ENCODE data around the gene ST8SIA5. TPM values are rescaled to one million over a fixed set of nuclear protein-coding genes. Genes with fewer than 3 reads are reported as not detected.

The ST8SIA5 gene
- polyA plus RNA-seq, 1 of the 3 experiments (the other 2 are of a cell fraction): 0.08 TPM

- no peak overlapping the region for H3K9ac ChIP-seq
- H4K20me1 ChIP-seq (ENCODE audit: insufficient read depth): no peaks in the 10 kb centered on the region
- ChIA-PET CTCF (no interaction called here), POLR2A (no interaction called here)
- no peak for DNase-seq
- 33% methylated on average over 1 of the region's 1 CpG for WGBS (ENCODE audit: low lambda C conversion rate)
- H3K27me3 ChIP-seq (ENCODE audit: insufficient read depth): no peaks in the 10 kb centered on the region
- H3K4me1 ChIP-seq (ENCODE audit: control insufficient read depth in 1 of 2, insufficient read depth in 2 of 2, low read depth in 1 of 2, low read length in 1 of 2): no peaks in the 10 kb centered on the region
- H3K79me2 ChIP-seq (ENCODE audit: insufficient read depth): no peaks in the 10 kb centered on the region
- no peak overlapping the region for H3K27ac ChIP-seq (ENCODE audit: low read depth in 2 of 2, low read length in 1 of 2)
- H3F3A ChIP-seq (replicated peaks; ENCODE audit: insufficient read depth): no peaks in the 10 kb centered on the region
- H3K9me3 ChIP-seq: no peaks in the 10 kb centered on the region
- no peak overlapping the region for H3K4me3 ChIP-seq (ENCODE audit: low read depth in 2 of 2, low read length in 1 of 2)
- H3K36me3 ChIP-seq (replicated peaks in 1 of 2; ENCODE audit: control insufficient read depth in 1 of 2, insufficient read depth in 2 of 2, low read length in 1 of 2): no peaks in the 10 kb centered on the region
- no peak overlapping the region for H3K4me2 ChIP-seq
- TF ChIP-seq NFIC (IDR thresholded peaks at IDR 0.05; ENCODE audit: borderline replicate concordance): no peak
- no peak for TF ChIP-seq USF2 (IDR thresholded peaks at IDR 0.05; ENCODE audit: borderline replicate concordance, low read depth, low read length)
- TF ChIP-seq, protein P1, sequence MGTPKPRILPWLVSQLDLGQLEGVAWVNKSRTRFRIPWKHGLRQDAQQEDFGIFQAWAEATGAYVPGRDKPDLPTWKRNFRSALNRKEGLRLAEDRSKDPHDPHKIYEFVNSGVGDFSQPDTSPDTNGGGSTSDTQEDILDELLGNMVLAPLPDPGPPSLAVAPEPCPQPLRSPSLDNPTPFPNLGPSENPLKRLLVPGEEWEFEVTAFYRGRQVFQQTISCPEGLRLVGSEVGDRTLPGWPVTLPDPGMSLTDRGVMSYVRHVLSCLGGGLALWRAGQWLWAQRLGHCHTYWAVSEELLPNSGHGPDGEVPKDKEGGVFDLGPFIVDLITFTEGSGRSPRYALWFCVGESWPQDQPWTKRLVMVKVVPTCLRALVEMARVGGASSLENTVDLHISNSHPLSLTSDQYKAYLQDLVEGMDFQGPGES (IDR thresholded peaks at IDR 0.05; ENCODE audit: low read depth, low read length): no peak
- no peak for TF ChIP-seq POLR2AphosphoS5 (IDR thresholded peaks at IDR 0.05; ENCODE audit: low read depth, low read length)
- TF ChIP-seq TCF12 (IDR thresholded peaks at IDR 0.05): no peak
- no peak for TF ChIP-seq TEAD4 (IDR thresholded peaks at IDR 0.05; ENCODE audit: borderline replicate concordance, insufficient read depth)
- TF ChIP-seq ZBTB33 (IDR thresholded peaks at IDR 0.05; ENCODE audit: borderline replicate concordance, low read depth): no peak
- TF ChIP-seq JUND (IDR thresholded peaks at IDR 0.05): no peak
- no peak for TF ChIP-seq EP300 (IDR thresholded peaks at IDR 0.05; ENCODE audit: borderline replicate concordance in 1 of 2, low read depth in 1 of 2, low read length in 1 of 2)
- TF ChIP-seq, protein P2, sequence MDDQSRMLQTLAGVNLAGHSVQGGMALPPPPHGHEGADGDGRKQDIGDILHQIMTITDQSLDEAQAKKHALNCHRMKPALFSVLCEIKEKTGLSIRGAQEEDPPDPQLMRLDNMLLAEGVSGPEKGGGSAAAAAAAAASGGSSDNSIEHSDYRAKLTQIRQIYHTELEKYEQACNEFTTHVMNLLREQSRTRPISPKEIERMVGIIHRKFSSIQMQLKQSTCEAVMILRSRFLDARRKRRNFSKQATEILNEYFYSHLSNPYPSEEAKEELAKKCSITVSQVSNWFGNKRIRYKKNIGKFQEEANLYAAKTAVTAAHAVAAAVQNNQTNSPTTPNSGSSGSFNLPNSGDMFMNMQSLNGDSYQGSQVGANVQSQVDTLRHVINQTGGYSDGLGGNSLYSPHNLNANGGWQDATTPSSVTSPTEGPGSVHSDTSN (IDR thresholded peaks at IDR 0.05): no peak
- no peak for TF ChIP-seq ELF1 (IDR thresholded peaks at IDR 0.05)
- TF ChIP-seq RCOR1 (IDR thresholded peaks at IDR 0.05; ENCODE audit: low read length): no peak
- TF ChIP-seq TAF1 (IDR thresholded peaks at IDR 0.05; ENCODE audit: borderline replicate concordance, low read depth, low read length): no peak
- no peak for TF ChIP-seq NRF1 (IDR thresholded peaks at IDR 0.05; ENCODE audit: low read depth, low read length)
- no peak for TF ChIP-seq RAD21 (IDR thresholded peaks at IDR 0.05; ENCODE audit: low read length)
- TF ChIP-seq, protein P3, sequence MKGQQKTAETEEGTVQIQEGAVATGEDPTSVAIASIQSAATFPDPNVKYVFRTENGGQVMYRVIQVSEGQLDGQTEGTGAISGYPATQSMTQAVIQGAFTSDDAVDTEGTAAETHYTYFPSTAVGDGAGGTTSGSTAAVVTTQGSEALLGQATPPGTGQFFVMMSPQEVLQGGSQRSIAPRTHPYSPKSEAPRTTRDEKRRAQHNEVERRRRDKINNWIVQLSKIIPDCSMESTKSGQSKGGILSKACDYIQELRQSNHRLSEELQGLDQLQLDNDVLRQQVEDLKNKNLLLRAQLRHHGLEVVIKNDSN (IDR thresholded peaks at IDR 0.05; ENCODE audit: borderline replicate concordance, low read depth): no peak
- TF ChIP-seq, protein P4, sequence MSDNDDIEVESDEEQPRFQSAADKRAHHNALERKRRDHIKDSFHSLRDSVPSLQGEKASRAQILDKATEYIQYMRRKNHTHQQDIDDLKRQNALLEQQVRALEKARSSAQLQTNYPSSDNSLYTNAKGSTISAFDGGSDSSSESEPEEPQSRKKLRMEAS (IDR thresholded peaks at IDR 0.05; ENCODE audit: low read depth): no peak
- no peak for TF ChIP-seq RFX5 (IDR thresholded peaks at IDR 0.05; ENCODE audit: low read length)
- no peak for TF ChIP-seq FOSL2 (IDR thresholded peaks at IDR 0.05; ENCODE audit: borderline replicate concordance, low read depth)
- no peak for TF ChIP-seq FOXJ3 (CRISPR knock-in tag; IDR thresholded peaks at IDR 0.05)
- no peaks in the 10 kb centered on the region for H3K9me2 ChIP-seq
- no peak overlapping the region for H2AFZ ChIP-seq (ENCODE audit: low read depth)
Observed at GRCh38 chr18:46727177-46727576, 29.7 kb downstream of the ST8SIA5 start.

Measured in SK-N-SH (cell line).